KMS-11 (cell line): ENCODE data around the gene DCP1A.
"Not testable (repeated sequence)": the region's sequence is repeated elsewhere in the genome, so short reads cannot be mapped to it uniquely, and the experiment has no call there.

Source experiments
- H2AFZ ChIP-seq: fragments of 200-600 bp; sonication (generic); 2 replicates; pipeline ENCODE4 v1.6.1; 2016; ENCODE audit warnings: antibody characterized with exemption, mixed run types, low read depth
- H3K27ac ChIP-seq: fragments of 200-600 bp; sonication (generic); 2 replicates; pipeline ENCODE4 v1.6.1; 2016; ENCODE audit warnings: mild to moderate bottlenecking, mixed run types
- H3K27me3 ChIP-seq: fragments of 200-600 bp; sonication (generic); 2 replicates; pipeline ENCODE4 v1.6.1; 2017; ENCODE audit warnings: mild to moderate bottlenecking, low read depth, mixed run types, moderate library complexity; ENCODE audit not compliant: insufficient read depth
- H3K36me3 ChIP-seq: fragments of 200-600 bp; sonication (generic); 2 replicates; pipeline ENCODE4 v1.6.1; 2017; ENCODE audit warnings: mild to moderate bottlenecking, mixed run types; ENCODE audit not compliant: insufficient read depth
- H3K4me1 ChIP-seq: fragments of 200-600 bp; sonication (generic); 2 replicates; pipeline ENCODE4 v1.6.1; 2016; ENCODE audit warnings: mild to moderate bottlenecking, low read depth, mixed run types; ENCODE audit not compliant: poor library complexity, severe bottlenecking
- H3K4me2 ChIP-seq: fragments of 200-600 bp; sonication (generic); 2 replicates; pipeline ENCODE4 v1.7.0; 2016; ENCODE audit warnings: mild to moderate bottlenecking, mixed run types
- H3K4me3 ChIP-seq: fragments of 200-600 bp; sonication (generic); IDR thresholded peaks from 2 replicates; pipeline ENCODE4 v1.6.1; 2017; ENCODE audit warnings: low read depth, low read length, mixed read lengths; ENCODE audit not compliant: insufficient read depth
- H3K79me2 ChIP-seq: fragments of 200-600 bp; sonication (generic); 2 replicates; pipeline ENCODE4 v1.6.1; 2016; ENCODE audit warnings: low read depth, mixed run types; ENCODE audit not compliant: insufficient read depth
- H3K9ac ChIP-seq: fragments of 200-600 bp; sonication (generic); 2 replicates; pipeline ENCODE4 v1.6.1; 2016; ENCODE audit warnings: mild to moderate bottlenecking, mixed run types
- H4K20me1 ChIP-seq: fragments of 200-600 bp; sonication (generic); 2 replicates; pipeline ENCODE4 v1.6.1; 2016; ENCODE audit warnings: mild to moderate bottlenecking, mixed run types; ENCODE audit not compliant: insufficient read depth
- TF ChIP-seq, protein P1 (sequence below): fragments of 200-600 bp; sonication (generic); conservative IDR thresholded peaks from 2 replicates; pipeline ENCODE4 v1.6.1; 2017; ENCODE audit warnings: low read depth, mild to moderate bottlenecking, antibody characterized with exemption, low read length, moderate library complexity, mixed read lengths

The DCP1A gene

DNA sequence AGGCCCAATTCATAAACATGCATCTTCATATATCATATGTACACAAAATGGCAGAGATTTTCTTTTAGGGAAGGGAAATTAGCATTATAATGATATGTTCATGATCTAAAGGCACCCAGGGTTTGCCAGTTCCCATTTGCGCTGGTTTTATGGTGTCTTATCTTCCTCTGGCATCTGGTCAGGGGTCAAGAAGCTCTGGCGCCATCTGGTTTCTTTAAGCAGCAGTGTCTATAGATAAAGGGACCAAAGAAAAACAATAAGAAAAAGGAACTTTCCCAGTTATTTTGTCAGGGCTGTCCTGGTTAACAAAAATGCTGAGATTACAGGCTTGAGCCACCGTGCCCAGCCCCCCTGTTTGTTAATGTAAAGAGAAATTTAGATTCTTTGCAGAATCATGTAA lies 3.3 kb upstream of the DCP1A start:
- Histone ChIP-seq H3K9ac (no peak overlapping the region), H3K4me2 (no peak overlapping the region), H3K36me3 (no peaks in the 10 kb centered on the region), H3K27ac (no peak overlapping the region), H2AFZ (no peak overlapping the region), H3K4me1 (peaks cover 4% of the 10 kb centered on the region), H4K20me1 (no peaks in the 10 kb centered on the region), H3K4me3 (no peak overlapping the region), H3K79me2 (peaks cover 16% of the 10 kb centered on the region), H3K27me3 (no peaks in the 10 kb centered on the region)
- TF ChIP-seq, protein P1, sequence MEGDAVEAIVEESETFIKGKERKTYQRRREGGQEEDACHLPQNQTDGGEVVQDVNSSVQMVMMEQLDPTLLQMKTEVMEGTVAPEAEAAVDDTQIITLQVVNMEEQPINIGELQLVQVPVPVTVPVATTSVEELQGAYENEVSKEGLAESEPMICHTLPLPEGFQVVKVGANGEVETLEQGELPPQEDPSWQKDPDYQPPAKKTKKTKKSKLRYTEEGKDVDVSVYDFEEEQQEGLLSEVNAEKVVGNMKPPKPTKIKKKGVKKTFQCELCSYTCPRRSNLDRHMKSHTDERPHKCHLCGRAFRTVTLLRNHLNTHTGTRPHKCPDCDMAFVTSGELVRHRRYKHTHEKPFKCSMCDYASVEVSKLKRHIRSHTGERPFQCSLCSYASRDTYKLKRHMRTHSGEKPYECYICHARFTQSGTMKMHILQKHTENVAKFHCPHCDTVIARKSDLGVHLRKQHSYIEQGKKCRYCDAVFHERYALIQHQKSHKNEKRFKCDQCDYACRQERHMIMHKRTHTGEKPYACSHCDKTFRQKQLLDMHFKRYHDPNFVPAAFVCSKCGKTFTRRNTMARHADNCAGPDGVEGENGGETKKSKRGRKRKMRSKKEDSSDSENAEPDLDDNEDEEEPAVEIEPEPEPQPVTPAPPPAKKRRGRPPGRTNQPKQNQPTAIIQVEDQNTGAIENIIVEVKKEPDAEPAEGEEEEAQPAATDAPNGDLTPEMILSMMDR: peak; percentile 29; the same call in 1 of the 2 replicates

- Histone ChIP-seq H3K79me2 (peaks cover 33% of the 10 kb centered on the region), H3K27ac (peak overlapping the region; percentile 73; the same call in 1 of the 2 replicates), H3K4me2 (peak overlapping the region; percentile 40), H2AFZ (peak overlapping the region; percentile 85; the same call in 1 of the 2 replicates), H3K4me1 (peaks cover 15% of the 10 kb centered on the region), H3K9ac (peak overlapping the region; percentile 88; the same call in 1 of the 2 replicates)
- not testable (repeated sequence) for H3K4me3 ChIP-seq, H3K36me3 ChIP-seq, H3K27me3 ChIP-seq, H4K20me1 ChIP-seq
Observed at GRCh38 chr3:53348118-53348517, 775 bp upstream of the DCP1A start.

DNA sequence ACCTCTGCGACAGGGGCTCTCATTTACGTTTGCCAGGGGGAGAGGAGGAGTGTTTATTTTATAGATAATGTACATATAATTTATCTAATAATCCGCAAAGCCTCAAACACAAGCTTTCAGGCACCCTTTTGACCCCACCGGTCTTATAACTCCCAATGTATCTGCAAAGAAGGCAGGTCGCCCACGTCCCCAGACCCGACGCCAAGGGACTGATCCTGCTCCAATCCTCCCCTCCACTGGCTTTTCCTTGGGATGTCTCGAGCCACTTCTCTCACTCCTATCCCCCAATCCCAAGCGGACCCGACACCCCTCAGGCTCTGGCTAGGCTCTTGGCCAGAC lies 452 bp downstream of the DCP1A start:
- peak overlapping the region; percentile 96; the same call in 1 of the 2 replicates for H3K4me2 ChIP-seq
- H3K27ac ChIP-seq: peak overlapping the region; percentile 46
- peaks cover 15% of the 10 kb centered on the region for H3K4me1 ChIP-seq
- peak overlapping the region; percentile 45 for H2AFZ ChIP-seq
- H3K36me3 ChIP-seq: no peaks in the 10 kb centered on the region
- TF ChIP-seq, protein P1: no peak
- H3K4me3 ChIP-seq: peak overlapping the region; percentile 76
- no peaks in the 10 kb centered on the region for H3K27me3 ChIP-seq
- H3K9ac ChIP-seq: peak overlapping the region; percentile 88
- H3K79me2 ChIP-seq: peaks cover 33% of the 10 kb centered on the region
- H4K20me1 ChIP-seq: no peaks in the 10 kb centered on the region

GRCh38 chr3:53346514-53346913 lies 829 bp downstream of the DCP1A start:
- Histone ChIP-seq H2AFZ (peak overlapping the region; percentile 45; the same call in 1 of the 2 replicates), H3K4me1 (peaks cover 15% of the 10 kb centered on the region), H3K27me3 (no peaks in the 10 kb centered on the region), H3K79me2 (peaks cover 33% of the 10 kb centered on the region), H3K9ac (peak overlapping the region; percentile 88), H3K27ac (peak overlapping the region; percentile 46; the same call in 1 of the 2 replicates), H3K36me3 (no peaks in the 10 kb centered on the region), H4K20me1 (no peaks in the 10 kb centered on the region), H3K4me2 (peak overlapping the region; percentile 96), H3K4me3 (peak overlapping the region; percentile 51)
- TF ChIP-seq, protein P1: no peak

DNA sequence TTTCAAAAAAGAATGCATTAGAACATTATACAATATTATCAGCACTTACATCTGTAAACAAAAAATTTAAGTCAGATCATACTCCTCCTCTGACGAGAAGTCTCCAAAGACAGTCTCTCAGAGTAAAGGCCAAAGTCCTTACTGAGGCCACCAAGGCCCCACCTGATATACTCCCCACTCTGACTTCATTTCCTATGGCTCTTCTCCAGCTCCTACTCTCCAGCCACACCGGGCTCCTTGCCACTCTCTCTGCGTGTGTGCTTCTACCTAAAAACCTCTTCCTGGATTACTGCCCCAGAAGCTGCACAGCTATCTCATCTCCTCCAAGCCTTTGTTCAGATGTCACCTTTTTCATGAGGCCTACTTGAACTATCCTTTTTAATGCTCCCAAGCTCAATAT lies 5.0 kb downstream of the DCP1A start:
- H3K79me2 ChIP-seq: peaks cover 33% of the 10 kb centered on the region
- no peaks in the 10 kb centered on the region for H3K27me3 ChIP-seq
- H2AFZ ChIP-seq: no peak overlapping the region
- H3K36me3 ChIP-seq: no peaks in the 10 kb centered on the region
- no peak overlapping the region for H3K27ac ChIP-seq
- no peak overlapping the region for H3K4me3 ChIP-seq
- TF ChIP-seq, protein P1: no peak
- H3K4me1 ChIP-seq: peaks cover 15% of the 10 kb centered on the region
- H4K20me1 ChIP-seq: no peaks in the 10 kb centered on the region
- H3K9ac ChIP-seq: no peak overlapping the region
- no peak overlapping the region for H3K4me2 ChIP-seq
